SK-N-DZ (cell line): ENCODE results near the gene SQSTM1.
A peak's percentile ranks its signal among the peaks of the same experiment; 100 is the strongest.
"Not testable (repeated sequence)": the region's sequence is repeated elsewhere in the genome, so short reads cannot be mapped to it uniquely, and the experiment has no call there.

Experiments
- DNase-seq: peaks from one replicate; pipeline ENCODE4 v3.0.0-alpha.2; 2015; ENCODE audit warnings: low spot score

Gene SQSTM1

DNA sequence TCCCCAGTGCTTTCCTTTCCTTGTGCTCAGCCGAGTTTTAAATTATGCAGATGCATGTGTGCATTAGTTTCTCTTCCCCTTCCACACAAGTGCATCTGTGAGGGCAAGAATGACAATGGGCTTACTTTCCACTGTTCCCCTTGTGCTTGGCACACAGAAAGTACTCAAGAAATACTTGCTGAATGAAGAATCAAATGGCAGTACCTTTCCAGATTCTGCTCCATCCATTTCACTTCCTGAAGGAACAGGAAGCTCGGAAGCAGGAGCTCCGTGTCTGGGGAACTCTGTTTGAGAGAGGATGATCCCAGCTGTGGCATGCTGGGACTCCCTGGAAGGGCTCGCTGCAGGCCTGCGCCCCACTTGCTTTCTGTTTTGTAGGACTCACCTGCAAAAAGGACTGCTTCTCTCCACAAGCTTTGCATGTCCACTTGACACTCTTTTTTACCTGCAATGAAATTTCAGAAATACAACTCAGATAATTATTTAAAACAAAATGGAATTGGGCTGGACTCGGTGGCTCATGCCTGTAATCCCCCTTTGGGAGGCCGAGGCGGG, 32.4 kb downstream of the SQSTM1 start:
- DNase-seq, result no peak

DNA sequence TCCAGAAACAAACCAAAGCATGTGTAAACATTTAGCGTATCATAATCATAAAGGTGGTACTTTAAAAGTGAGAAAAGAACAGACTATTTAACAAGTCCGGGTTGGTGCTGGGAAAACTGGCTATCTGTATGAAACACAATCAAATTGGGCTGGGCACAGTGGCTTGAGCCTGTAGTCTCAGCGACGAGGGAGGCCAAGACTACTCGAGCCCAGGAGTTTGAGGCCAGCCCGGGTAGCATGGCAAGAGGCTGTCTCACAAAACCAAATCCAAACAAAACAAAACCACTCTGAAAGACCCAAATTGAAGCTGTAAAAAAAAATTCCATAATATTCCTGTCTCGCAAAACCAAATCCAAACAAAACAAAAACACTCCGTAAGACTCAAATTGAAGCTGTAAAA, 33.7 kb downstream of the SQSTM1 start:
- no peak for DNase-seq

DNA sequence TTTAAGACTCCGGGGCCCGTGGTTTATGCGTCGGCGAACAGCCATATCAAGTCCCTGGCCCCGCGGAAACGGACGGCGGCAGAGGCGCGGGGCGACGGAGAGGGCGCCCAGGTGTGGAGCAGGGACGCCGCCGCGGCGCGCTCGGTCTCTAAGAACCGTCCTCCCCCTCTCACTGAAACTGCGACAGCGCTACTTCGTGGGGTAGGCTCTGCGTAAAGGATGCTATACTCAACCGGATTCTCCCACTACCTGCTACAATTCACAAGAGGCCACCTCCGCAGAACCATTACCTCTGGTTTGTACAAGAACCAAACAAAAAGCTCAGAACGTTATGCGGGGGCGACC, 37.5 kb downstream of the SQSTM1 start:
- no peak for DNase-seq

GRCh38 chr5:179858586-179859427, 38.1 kb downstream of the SQSTM1 start, which contains the start of gene MRNIP:
Gene MRNIP, minus strand, starts transcription at chr5:179858817. Its CDS starts 21 bp downstream, at chr5:179858796.
- peak; percentile 96 for DNase-seq

DNA sequence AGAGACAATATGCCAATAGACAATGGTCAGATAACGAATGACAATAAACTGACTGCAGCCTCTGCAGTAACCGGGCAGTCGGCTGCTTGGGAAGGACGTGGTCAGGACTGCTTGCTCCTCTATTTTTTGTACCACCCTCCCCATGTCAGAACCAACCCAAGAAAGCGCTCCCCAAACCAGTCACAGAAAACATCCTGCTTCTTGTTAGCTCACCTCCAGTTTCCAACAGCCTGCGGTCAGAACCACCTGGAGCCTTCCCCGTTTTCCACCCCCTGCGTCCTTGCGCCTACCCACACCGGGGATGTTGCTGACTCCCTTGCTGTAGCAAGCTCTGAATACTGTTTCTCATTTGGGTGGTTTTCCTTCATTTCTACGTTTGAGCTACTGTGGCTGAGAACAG, 39.6 kb downstream of the SQSTM1 start:
- no peak for DNase-seq

- DNase-seq, result no peak
Observed at GRCh38 chr5:179862296-179862695, 41.6 kb downstream of the SQSTM1 start.

- DNase-seq, result no peak
Observed at GRCh38 chr5:179862891-179863290, 42.2 kb downstream of the SQSTM1 start.

DNA sequence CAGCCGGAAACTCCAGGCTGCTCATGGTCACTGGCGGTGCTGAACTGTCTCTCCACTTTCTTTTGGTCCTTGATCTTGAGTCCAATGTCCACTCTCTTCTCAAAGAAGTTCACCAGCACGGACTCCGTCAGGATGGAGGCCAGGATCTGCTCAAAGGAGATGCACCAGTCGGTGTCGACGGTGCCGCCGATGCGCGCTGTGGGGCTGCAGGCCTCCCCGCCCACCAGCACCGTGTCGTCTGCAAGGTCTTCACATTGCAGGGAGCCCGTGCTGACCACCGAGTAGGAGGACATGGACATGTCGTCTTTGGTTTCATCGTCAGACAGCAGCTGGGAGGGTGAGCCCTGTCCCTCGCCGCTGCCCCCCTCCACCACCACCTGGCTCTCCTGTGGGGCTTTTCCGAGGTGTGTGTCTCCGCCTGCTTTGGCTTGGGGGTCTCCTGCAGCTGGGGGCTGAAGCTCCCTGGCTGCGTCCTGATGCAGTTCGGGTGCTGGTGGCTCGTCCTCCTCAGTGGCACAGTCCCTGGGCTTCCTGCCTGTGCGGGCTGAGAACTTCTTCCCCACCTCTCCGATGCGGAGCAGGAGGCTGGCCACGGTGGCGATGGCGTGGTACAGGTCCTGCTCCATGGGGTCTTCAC, 42.9 kb downstream of the SQSTM1 start:
- DNase-seq, result no peak

GRCh38 chr5:179864686-179865085, 44.0 kb downstream of the SQSTM1 start:
- DNase-seq, result no peak

DNA sequence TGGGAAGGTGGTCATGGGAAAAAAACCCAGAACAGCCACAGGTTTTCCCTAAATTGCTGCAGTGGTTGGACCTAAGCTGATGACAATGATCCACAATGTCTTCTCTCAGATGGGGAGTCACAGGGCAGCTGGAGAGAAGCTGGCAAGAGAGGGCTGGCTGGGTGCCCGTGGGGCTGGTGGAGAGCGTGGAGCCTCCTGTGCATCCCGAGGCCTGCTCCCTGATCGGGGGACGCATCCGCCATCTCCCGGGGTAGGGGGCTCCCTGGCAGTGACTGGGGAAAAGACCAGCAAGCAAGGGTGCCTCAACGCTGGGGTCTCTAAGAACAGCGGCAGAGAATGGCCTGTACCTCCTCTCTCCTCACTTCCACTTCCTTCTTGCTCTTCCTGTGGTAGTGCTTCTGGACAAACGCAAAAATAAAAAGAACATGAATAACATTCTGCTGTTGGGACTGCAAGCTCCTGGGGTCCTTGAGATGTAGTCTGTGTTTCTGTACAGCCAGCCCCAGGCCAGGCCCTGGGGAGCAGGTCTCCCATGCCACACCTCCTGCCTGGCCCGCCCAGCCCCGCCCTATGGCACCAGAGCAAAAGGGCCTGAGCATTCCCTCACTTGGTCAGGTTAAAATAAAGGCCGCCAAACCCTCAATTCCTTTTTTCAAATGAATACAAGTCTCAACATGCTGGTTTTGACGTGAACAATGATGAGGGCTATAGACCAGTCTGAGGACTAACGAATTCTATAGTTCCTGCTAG, 45.0 kb downstream of the SQSTM1 start:
- DNase-seq, result no peak

GRCh38 chr5:179866241-179867078, 45.8 kb downstream of the SQSTM1 start:
- DNase-seq, result no peak

DNA sequence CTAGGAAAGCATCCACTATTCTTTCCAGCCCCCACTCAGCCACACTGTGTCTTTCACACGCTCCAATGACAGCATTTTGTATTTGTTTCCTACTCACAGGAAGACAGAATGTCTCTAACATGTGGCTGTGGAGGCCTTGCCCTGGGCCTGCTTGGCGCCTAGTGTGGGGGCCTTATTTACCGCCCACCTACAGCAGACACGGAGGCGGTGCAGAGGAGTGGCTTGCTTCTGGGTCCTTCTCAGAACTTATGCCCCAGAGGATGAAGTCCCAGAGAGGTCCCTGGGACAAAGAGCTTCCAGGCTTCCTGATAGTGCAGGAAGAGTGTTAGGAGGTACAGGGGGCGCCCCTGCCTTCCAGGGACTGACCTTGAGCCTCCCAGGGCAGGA, 46.4 kb downstream of the SQSTM1 start:
- no peak for DNase-seq

GRCh38 chr5:179867476-179867875, 46.8 kb downstream of the SQSTM1 start:
- DNase-seq, result no peak

DNA sequence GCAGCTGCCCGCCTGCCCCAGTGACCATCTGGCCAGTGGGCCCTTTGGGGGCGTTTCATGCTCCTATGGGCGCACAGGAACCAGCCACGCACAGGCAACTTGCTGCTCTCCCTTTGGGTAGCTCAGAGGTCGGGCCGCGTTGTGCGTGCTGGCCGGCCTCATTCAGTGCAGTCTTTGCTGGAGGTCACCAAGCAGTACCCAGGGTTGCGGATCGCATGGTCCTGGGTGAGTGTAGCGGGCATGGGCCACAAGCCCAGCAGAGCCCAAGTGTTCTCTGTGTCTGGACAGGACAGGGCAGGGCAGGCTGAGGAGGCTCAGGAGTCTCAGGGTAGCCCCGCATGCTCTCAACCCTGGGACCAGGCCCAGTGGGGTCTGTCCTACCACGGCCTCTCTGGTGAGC, 47.8 kb downstream of the SQSTM1 start:
- no peak for DNase-seq

DNA sequence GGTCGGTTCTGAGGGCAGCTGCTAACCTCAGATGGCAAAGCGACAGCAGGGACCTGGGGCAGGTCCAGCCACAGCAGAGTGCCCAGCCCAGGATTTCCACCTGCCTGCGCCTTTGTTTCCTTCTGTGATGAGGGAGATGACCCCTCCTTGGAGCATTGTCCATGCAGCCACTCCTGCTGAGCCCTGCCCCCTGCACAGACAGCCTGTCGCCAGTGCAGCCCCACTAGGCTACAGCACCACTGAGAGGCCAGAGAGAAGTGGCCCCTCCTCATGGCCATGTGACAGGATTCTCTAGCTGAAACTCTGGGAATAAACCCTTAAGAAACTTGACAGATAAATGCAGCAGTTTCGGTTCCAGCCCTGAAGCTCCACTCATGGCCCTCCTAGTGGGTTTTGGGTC, 48.4 kb downstream of the SQSTM1 start:
- DNase-seq, result no peak

- no peak for DNase-seq
Observed at GRCh38 chr5:179869641-179870402, 49.1 kb downstream of the SQSTM1 start.

DNA sequence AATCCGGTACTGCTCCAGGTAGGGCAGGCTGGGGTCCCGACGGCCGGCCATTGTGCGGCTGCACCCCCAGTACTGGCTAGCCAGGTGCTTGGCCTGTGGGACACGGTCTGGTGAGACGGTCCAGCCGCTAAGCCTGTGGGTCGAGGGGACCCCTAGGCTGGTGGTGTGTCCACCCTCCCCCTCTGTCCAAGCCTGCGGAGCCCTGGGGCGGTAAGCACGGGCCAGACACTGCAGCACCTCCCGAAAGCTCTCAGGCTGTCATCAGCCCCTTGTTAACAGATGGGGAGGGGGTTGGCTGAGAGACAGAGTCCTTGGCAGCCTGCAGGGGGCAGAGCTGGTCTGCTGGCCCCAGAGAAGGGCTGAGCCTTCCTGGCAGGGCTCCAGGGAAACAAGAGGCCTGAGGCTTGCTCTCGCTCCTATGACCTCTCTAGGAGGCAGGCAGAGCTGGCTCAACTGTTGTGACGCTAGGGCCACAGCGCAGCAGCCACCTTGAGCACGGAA, 49.7 kb downstream of the SQSTM1 start:
- no peak for DNase-seq

- no peak for DNase-seq
Observed at GRCh38 chr5:179870952-179871351, 50.2 kb downstream of the SQSTM1 start.

DNA sequence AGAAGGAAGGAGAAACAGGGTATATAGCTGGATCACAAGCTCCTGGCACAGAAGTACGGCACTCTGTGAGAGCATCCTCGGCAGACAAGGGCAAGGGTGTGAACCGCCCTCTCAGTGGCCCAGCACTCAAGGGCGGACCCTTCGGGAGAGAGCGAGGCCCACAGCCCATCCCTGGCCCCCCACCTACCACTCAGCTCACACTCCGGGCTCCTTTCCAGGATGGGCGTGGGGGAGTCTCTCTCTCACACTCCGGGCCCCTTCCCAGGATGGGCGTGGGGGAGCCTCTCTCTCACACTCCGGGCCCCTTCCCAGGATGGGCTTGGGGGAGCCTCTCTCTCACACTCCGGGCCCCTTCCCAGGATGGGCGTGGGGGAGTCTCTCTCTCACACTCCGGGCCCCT, 50.8 kb downstream of the SQSTM1 start:
- not testable (repeated sequence) for DNase-seq
